K562 (cell line): ENCODE data around the gene GEN1. TPM values are rescaled to one million over a fixed set of nuclear protein-coding genes. Genes with fewer than 3 reads are reported as not detected.
A peak's percentile ranks its signal among the peaks of the same experiment; 100 is the strongest.

Experiments
- BDP1 ChIP-seq: IDR thresholded peaks from 3 replicates; pipeline ENCODE4 v1.6.1; 2011; ENCODE audit not compliant: insufficient read length, insufficient read depth
- CREB3L1 ChIP-seq: fragments of 450-650 bp; IDR thresholded peaks from 2 replicates; pipeline ENCODE4 v1.6.1; 2014; ENCODE audit warnings: low read depth, mild to moderate bottlenecking, moderate library complexity, borderline replicate concordance
- ERF ChIP-seq: fragments of 450-650 bp; formaldehyde crosslinking; IDR thresholded peaks from 2 replicates; pipeline ENCODE4 v1.4.0; 2020; ENCODE audit warnings: mild to moderate bottlenecking, mixed read lengths
- ESRRB ChIP-seq: fragments of 250-450 bp; sonication (Bioruptor Pico); IDR thresholded peaks from 2 replicates; pipeline ENCODE4 v1.5.0; 2020; ENCODE audit warnings: mild to moderate bottlenecking, moderate library complexity, borderline replicate concordance
- FOXA3 ChIP-seq, 2 experiments: fragments of 450-650 bp in 1 of 2; sonication (generic) in 1 of 2; formaldehyde crosslinking; IDR thresholded peaks in 1 of 2; conservative IDR thresholded peaks in 1 of 2; 2 replicates each; pipeline versions ENCODE4 v1.4.0 to v1.8.0; 2020 to 2022; ENCODE audit warnings: mild to moderate bottlenecking in 2 of 2, missing genetic modification reagents in 1 of 2
- HMBOX1 ChIP-seq: sonication (generic); IDR thresholded peaks from 2 replicates; pipeline ENCODE4 v1.6.1; 2016
- IFI16 ChIP-seq: fragments of 250-450 bp; sonication (Bioruptor Pico); IDR thresholded peaks from 2 replicates; pipeline ENCODE4 v2.1.2; 2022; ENCODE audit warnings: mild to moderate bottlenecking, inconsistent platforms
- MAFG ChIP-seq: fragments of 450-650 bp; conservative IDR thresholded peaks from 2 replicates; pipeline ENCODE4 v1.6.1; 2016; ENCODE audit warnings: missing genetic modification characterization, missing compliant biosample characterization
- MTA3 ChIP-seq: fragments of 450-650 bp; formaldehyde crosslinking; IDR thresholded peaks from 2 replicates; pipeline ENCODE4 v1.6.1; 2017; ENCODE audit warnings: mild to moderate bottlenecking, borderline replicate concordance
- NCOA6 ChIP-seq: fragments of 450-650 bp; IDR thresholded peaks from 2 replicates; pipeline ENCODE4 v1.6.1; 2017; ENCODE audit warnings: mild to moderate bottlenecking
- NR2C1 ChIP-seq, 2 experiments: fragments of 450-650 bp; IDR thresholded peaks; 2 replicates each; pipeline ENCODE4 v1.6.1; 2017; ENCODE audit warnings: mild to moderate bottlenecking in 2 of 2, antibody characterized with exemption in 1 of 2, inconsistent platforms in 1 of 2, missing compliant biosample characterization in 1 of 2, missing genetic modification characterization in 1 of 2
- PHF20 ChIP-seq: fragments of 450-650 bp; IDR thresholded peaks from 2 replicates; pipeline ENCODE4 v1.6.1; 2018; ENCODE audit not compliant: partially characterized antibody
- RBM14 ChIP-seq: fragments of 200-400 bp; formaldehyde crosslinking; IDR thresholded peaks from 2 replicates; pipeline ENCODE4 v1.6.1; 2018; ENCODE audit warnings: low read depth, mild to moderate bottlenecking, low read length, moderate library complexity, borderline replicate concordance; ENCODE audit not compliant: insufficient read depth
- TGIF2 ChIP-seq: sonication (generic); formaldehyde crosslinking; IDR thresholded peaks from 2 replicates; pipeline ENCODE4 v1.8.1; 2022; ENCODE audit warnings: mild to moderate bottlenecking, missing genetic modification reagents, moderate library complexity
- ZNF121 ChIP-seq: sonication (generic); formaldehyde crosslinking; conservative IDR thresholded peaks from 2 replicates; pipeline ENCODE4 v1.8.0; 2022; ENCODE audit warnings: missing genetic modification reagents
- ZNF165 ChIP-seq: fragments of 250-450 bp; sonication (Bioruptor Pico); IDR thresholded peaks from 2 replicates; pipeline ENCODE4 v1.4.0; 2020; ENCODE audit warnings: borderline replicate concordance
- ZNF408 ChIP-seq: fragments of 250-450 bp; sonication (Bioruptor Pico); IDR thresholded peaks from 2 replicates; pipeline ENCODE4 v1.4.0; 2020; ENCODE audit warnings: low read depth, mild to moderate bottlenecking, moderate library complexity
- ZNF584 ChIP-seq: fragments of 200-800 bp; sonication (Bioruptor generic); IDR thresholded peaks from 2 replicates; pipeline ENCODE4 v1.6.1; 2016; ENCODE audit warnings: low read depth, mild to moderate bottlenecking, missing genetic modification characterization, missing compliant biosample characterization
- polyA plus RNA-seq, 8 experiments: library from polyadenylated mRNA; depleted of rRNA in 4 of 8; stranded (reverse) in 5 of 8; unstranded in 3 of 8; fragments of >200 nt; fragmentation: Nextera tagmentation in 2 of 8; fragmentation: Illumina TruSeq in 1 of 8; extraction: Ambion mirVana in 2 of 8; extraction: Trizol in 1 of 8; gene quantifications; 2 replicates each; pipeline versions ENCODE4 v1.2.1 to v1.2.3, GENCODE V29; 2011 to 2014; ENCODE audit warnings: inconsistent platforms in 1 of 8, missing spikeins in 1 of 8
- total RNA-seq, 7 experiments: library from RNA; depleted of rRNA in 6 of 7; stranded (reverse); fragments of >200 nt in 6 of 7; fragmentation: Illumina TruSeq in 2 of 7; extraction: Trizol in 2 of 7; gene quantifications; 2 replicates each; pipeline versions ENCODE4 v1.2.1 to v1.2.3, GENCODE V29; 2011 to 2021; ENCODE audit warnings: low replicate concordance in 1 of 7
- TF ChIP-seq, protein P1 (sequence below): sonication (generic); formaldehyde crosslinking; IDR thresholded peaks from 2 replicates; pipeline ENCODE4 v1.8.0; 2022; ENCODE audit warnings: mild to moderate bottlenecking, missing genetic modification reagents
- TF ChIP-seq, protein P2 (sequence below): sonication (generic); formaldehyde crosslinking; IDR thresholded peaks from 2 replicates; pipeline ENCODE4 v1.8.0; 2022; ENCODE audit warnings: mild to moderate bottlenecking, missing genetic modification reagents

Gene GEN1
- total and polyA plus RNA-seq, 9 of the 15 experiments (the other 6 are each of a cell fraction or from before 2014, with no cell fraction given), result 8.6 to 39.7 (median 24.5) TPM

DNA sequence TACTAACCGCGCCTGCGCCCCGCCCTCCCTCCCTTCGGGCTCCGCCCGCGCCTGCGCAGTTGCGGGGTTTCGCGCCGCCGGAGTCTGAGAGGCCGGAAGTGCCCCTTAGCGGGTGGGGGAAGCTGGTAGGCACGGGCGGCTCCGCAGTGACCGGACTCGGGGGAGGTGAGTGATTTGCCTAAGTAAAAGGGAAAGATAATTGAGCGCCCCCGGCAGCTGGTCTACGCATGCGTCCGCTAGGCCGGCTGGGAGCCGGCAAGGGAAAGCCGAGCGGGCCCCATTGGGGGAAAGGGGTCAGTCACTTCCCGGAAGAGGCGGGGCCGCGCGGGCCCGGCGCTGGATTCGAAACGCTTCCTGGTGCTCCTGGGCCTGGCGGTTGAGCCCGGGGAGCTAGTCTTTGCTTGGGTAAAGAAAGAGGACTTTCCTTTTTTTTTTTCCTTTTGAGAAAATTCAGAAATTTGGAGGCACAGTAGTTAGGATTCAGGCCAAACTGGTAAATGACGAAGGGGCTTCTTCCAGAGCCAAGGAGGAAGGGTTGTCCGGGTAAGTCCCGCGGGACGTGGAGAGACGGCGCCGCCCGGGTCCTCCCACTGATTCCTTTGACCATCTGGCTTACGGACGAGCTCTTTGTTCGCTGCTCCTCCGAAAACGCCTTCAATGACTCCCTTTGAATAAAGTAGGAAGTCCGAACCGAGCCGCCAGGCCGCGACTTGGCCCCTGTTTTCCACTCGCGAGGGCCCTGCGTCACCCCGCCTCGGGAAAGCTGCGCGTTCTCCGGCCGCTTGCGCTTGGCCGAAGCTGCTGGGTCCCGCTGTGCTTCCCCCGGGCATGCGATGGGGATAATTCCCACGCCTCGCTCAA, at the start of gene GEN1, which contains the start of gene SMC6 (continued):
- TF ChIP-seq RBM14 (no peak), TGIF2 (no peak), CREB3L1 (no peak), NR2C1 (IDR thresholded peaks at IDR 0.05) (0 out of 2 replicates have a peak, but pooled peaks have one; percentile 20), NR2C1 (tag; IDR thresholded peaks at IDR 0.05) (peak; percentile 34; the same call in 1 of the 2 replicates), IFI16 (CRISPR knock-in tag) (no peak), HMBOX1 (no peak), ERF (CRISPR knock-in tag) (no peak), ZNF121 (CRISPR knock-in tag) (no peak; the same call in 1 of the 2 replicates), ESRRB (no peak), PHF20 (peak; percentile 66), MAFG (tag) (no peak), BDP1 (no peak), ZNF408 (CRISPR knock-in tag) (no peak), ZNF165 (CRISPR knock-in tag) (no peak), NCOA6 (no peak), ZNF584 (CRISPR knock-in tag) (no peak), MTA3 (peak; percentile 11; the same call in 1 of the 2 replicates), FOXA3 (CRISPR knock-in tag; conservative IDR thresholded peaks at IDR 0.05 in 1 of 2, IDR thresholded peaks at IDR 0.05 in 1 of 2) (no peak)
- TF ChIP-seq, protein P1, sequence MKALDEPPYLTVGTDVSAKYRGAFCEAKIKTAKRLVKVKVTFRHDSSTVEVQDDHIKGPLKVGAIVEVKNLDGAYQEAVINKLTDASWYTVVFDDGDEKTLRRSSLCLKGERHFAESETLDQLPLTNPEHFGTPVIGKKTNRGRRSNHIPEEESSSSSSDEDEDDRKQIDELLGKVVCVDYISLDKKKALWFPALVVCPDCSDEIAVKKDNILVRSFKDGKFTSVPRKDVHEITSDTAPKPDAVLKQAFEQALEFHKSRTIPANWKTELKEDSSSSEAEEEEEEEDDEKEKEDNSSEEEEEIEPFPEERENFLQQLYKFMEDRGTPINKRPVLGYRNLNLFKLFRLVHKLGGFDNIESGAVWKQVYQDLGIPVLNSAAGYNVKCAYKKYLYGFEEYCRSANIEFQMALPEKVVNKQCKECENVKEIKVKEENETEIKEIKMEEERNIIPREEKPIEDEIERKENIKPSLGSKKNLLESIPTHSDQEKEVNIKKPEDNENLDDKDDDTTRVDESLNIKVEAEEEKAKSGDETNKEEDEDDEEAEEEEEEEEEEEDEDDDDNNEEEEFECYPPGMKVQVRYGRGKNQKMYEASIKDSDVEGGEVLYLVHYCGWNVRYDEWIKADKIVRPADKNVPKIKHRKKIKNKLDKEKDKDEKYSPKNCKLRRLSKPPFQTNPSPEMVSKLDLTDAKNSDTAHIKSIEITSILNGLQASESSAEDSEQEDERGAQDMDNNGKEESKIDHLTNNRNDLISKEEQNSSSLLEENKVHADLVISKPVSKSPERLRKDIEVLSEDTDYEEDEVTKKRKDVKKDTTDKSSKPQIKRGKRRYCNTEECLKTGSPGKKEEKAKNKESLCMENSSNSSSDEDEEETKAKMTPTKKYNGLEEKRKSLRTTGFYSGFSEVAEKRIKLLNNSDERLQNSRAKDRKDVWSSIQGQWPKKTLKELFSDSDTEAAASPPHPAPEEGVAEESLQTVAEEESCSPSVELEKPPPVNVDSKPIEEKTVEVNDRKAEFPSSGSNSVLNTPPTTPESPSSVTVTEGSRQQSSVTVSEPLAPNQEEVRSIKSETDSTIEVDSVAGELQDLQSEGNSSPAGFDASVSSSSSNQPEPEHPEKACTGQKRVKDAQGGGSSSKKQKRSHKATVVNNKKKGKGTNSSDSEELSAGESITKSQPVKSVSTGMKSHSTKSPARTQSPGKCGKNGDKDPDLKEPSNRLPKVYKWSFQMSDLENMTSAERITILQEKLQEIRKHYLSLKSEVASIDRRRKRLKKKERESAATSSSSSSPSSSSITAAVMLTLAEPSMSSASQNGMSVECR (CRISPR knock-in tag), result peak; percentile 37; the same call in 1 of the 2 replicates
- TF ChIP-seq, protein P2, sequence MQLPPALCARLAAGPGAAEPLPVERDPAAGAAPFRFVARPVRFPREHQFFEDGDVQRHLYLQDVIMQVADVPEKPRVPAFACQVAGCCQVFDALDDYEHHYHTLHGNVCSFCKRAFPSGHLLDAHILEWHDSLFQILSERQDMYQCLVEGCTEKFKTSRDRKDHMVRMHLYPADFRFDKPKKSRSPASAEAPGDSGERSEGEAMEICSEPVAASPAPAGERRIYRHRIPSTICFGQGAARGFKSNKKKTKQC, result no peak
